ENCODE data around the gene MT1F. TPM values are rescaled to one million over a fixed set of nuclear protein-coding genes. Genes with fewer than 3 reads are reported as not detected.

The MT1F gene
- total RNA-seq, 1 donor from 2014 or later: not detected

DNA sequence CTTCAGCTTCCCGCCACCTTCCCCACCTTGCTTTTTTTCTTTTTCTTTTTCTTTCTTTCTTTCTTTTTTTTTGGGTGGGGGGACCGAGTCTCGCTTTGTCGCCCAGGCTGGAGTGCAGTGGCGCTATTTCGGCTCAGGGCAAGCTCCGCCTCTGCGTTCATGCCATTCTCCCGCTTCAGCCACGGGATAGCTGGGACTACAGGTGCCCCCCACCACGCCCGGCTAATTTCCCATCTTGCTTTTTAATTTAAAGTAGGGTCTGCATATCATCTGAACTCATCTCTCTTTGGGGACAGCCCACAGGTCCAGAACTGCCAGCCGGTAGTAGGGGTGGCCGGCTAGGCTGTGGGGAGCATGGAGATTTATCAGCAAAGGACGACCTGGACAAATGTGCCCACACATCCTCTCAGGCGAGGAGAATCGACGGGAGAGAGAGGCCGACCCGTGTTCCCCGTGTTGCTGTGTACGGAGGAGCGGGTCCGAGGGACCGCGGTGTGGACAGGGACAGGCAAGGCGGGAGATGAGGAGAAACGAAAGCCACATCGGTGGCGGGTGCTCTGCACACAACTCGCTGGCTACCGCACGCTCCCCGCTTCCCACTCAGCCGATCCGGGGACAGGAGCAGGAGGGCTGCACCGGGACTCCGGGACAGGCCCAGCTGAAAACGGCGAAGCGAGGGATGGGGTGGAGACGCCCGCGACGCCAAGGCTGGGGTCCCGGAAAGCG lies 22.9 kb upstream of the MT1F start:
- H3K36me3 ChIP-seq: no peaks in the 10 kb centered on the region

DNA sequence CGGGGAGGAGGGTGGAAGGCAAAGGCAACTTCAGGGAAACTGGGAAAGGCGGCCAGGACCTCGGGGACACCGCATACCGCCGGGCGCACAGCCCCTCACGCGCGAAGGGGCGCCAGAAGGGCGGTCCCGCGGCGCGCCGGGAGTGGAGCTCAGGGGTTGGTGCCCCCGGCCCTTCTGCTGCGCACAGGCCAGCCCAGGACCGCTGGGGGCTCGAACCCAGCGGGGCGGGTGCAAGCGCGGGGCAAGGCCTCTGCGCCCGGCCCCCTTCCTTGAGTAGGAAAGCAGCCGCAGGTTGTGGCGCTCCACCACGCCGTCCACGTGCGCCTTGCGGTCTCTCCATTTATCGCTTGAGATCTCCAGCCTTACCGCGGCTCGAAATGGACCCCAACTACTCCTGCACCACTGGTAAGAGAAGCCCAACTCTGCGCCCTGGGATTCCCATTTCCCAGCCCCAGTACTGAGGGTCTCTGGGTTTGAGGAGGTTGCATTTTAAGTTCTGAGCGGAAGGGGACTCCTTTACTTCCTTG lies 22.3 kb upstream of the MT1F start:
- Mint-ChIP-seq H3K36me3 (no peaks in the 10 kb centered on the region), H3K9me3 (peaks cover 3% of the 10 kb centered on the region), H3K27ac (no peak overlapping the region), H3K4me1 (peaks cover 17% of the 10 kb centered on the region), H3K27me3 (ENCODE audit: insufficient read depth, low read depth) (peaks cover 92% of the 10 kb centered on the region), H3K4me3 (no peak overlapping the region)
- H3K9me3 ChIP-seq (ENCODE audit: low read depth): no peaks in the 10 kb centered on the region
- peaks cover 69% of the 10 kb centered on the region for H4K20me1 ChIP-seq (ENCODE audit: low read depth)
- peak overlapping the region; percentile 19 for H3K4me3 ChIP-seq
- peak; percentile 95 for TF ChIP-seq EZH2phosphoT487 (IDR thresholded peaks at IDR 0.05)
- TF ChIP-seq, protein P1, sequence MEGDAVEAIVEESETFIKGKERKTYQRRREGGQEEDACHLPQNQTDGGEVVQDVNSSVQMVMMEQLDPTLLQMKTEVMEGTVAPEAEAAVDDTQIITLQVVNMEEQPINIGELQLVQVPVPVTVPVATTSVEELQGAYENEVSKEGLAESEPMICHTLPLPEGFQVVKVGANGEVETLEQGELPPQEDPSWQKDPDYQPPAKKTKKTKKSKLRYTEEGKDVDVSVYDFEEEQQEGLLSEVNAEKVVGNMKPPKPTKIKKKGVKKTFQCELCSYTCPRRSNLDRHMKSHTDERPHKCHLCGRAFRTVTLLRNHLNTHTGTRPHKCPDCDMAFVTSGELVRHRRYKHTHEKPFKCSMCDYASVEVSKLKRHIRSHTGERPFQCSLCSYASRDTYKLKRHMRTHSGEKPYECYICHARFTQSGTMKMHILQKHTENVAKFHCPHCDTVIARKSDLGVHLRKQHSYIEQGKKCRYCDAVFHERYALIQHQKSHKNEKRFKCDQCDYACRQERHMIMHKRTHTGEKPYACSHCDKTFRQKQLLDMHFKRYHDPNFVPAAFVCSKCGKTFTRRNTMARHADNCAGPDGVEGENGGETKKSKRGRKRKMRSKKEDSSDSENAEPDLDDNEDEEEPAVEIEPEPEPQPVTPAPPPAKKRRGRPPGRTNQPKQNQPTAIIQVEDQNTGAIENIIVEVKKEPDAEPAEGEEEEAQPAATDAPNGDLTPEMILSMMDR (IDR thresholded peaks at IDR 0.05): no peak
- peak; percentile 99 for TF ChIP-seq EZH2 (IDR thresholded peaks at IDR 0.05)
- peak overlapping the region; percentile 65 for H3K4me2 ChIP-seq
- no peak for DNase-seq (ENCODE audit: low spot score)
- H3F3A ChIP-seq (ENCODE audit: low read depth): no peaks in the 10 kb centered on the region
- no peak overlapping the region for H3K9ac ChIP-seq
- H3K79me2 ChIP-seq (ENCODE audit: low read depth): no peaks in the 10 kb centered on the region
- H2AFZ ChIP-seq (replicated peaks): peak overlapping the region; percentile 17
- peaks cover 100% of the 10 kb centered on the region for H3K27me3 ChIP-seq
- no peak overlapping the region for H3K27ac ChIP-seq
- peaks cover 16% of the 10 kb centered on the region for H3K4me1 ChIP-seq
- H3K36me3 ChIP-seq: no peaks in the 10 kb centered on the region

More for the DNA sequence above, 22.9 kb upstream of the MT1F start:
- H3K4me1 ChIP-seq: peaks cover 16% of the 10 kb centered on the region
- no peaks in the 10 kb centered on the region for H3F3A ChIP-seq (ENCODE audit: low read depth)
- peak overlapping the region; percentile 54 for H3K4me3 Mint-ChIP-seq
- peaks cover 100% of the 10 kb centered on the region for H3K27me3 ChIP-seq
- peaks cover 16% of the 10 kb centered on the region for H3K4me1 Mint-ChIP-seq
- H3K9me3 Mint-ChIP-seq: peaks cover 3% of the 10 kb centered on the region
- peak; percentile 42 for DNase-seq (ENCODE audit: low spot score)
- peaks cover 69% of the 10 kb centered on the region for H4K20me1 ChIP-seq (ENCODE audit: low read depth)
- H3K9me3 ChIP-seq (ENCODE audit: low read depth): no peaks in the 10 kb centered on the region
- peaks cover 92% of the 10 kb centered on the region for H3K27me3 Mint-ChIP-seq (ENCODE audit: insufficient read depth, low read depth)
- peak overlapping the region; percentile 19 for H3K4me3 ChIP-seq
- TF ChIP-seq EZH2phosphoT487 (IDR thresholded peaks at IDR 0.05): peak; percentile 99
- TF ChIP-seq EZH2 (IDR thresholded peaks at IDR 0.05): peak; percentile 100
- TF ChIP-seq, protein P1 (IDR thresholded peaks at IDR 0.05): no peak
- H3K27ac Mint-ChIP-seq: no peak overlapping the region
- H3K27ac ChIP-seq: no peak overlapping the region
- H3K4me2 ChIP-seq: peak overlapping the region; percentile 65
- H3K36me3 Mint-ChIP-seq: no peaks in the 10 kb centered on the region
- H3K79me2 ChIP-seq (ENCODE audit: low read depth): no peaks in the 10 kb centered on the region
- H2AFZ ChIP-seq (replicated peaks): peak overlapping the region; percentile 17
- no peak overlapping the region for H3K9ac ChIP-seq

DNA sequence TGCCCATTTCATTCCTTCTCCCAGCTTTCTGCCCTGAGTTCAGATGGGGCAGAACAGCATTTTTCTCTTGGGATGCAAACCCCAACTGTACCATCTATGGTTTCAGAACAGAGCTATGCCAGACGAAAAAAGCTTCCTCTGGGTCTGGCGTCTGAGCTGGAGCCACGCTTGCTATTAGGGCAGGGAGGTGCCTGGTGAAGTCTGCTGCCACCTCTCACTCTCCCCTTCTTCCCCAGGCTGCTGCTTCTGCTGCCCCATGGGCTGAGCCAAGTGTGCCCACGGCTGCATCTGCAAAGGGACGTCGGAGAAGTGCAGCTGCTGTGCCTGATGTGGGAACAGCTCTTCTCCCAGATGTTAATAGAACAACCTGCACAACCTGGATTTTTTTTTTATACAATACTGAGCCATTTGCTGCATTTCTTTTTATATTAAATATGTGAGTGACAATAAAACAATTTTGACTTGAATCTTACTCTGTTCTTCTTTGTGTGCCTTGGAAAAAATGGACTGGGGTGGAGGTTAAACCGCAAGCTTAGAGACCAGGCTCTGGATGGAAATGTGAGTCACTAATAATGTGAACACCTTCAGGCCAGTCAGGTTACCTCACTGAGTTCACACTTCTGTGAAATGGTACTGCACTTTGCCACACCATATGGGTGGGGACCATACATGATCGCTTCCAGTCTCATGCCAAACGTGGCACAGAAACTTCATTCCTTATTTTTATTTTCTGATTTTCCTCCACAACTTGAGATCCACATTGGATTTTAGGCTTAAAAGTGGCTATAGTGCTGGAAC lies 20.9 kb upstream of the MT1F start:
- Histone ChIP-seq H3K79me2 (ENCODE audit: low read depth) (no peaks in the 10 kb centered on the region), H3K36me3 (no peaks in the 10 kb centered on the region), H3F3A (ENCODE audit: low read depth) (no peaks in the 10 kb centered on the region), H3K4me2 (no peak overlapping the region), H3K9me3 (ENCODE audit: low read depth) (no peaks in the 10 kb centered on the region), H3K27ac (no peak overlapping the region), H3K4me3 (no peak overlapping the region), H3K4me1 (peaks cover 16% of the 10 kb centered on the region), H4K20me1 (ENCODE audit: low read depth) (peaks cover 59% of the 10 kb centered on the region), H2AFZ (replicated peaks) (no peak overlapping the region), H3K27me3 (peaks cover 100% of the 10 kb centered on the region), H3K9ac (no peak overlapping the region)
- DNase-seq (ENCODE audit: low spot score): no peak
- no peak for TF ChIP-seq EZH2 (IDR thresholded peaks at IDR 0.05)
- peak; percentile 33 for TF ChIP-seq EZH2phosphoT487 (IDR thresholded peaks at IDR 0.05)
- Mint-ChIP-seq H3K4me1 (peaks cover 17% of the 10 kb centered on the region), H3K4me3 (no peak overlapping the region), H3K9me3 (peaks cover 3% of the 10 kb centered on the region), H3K36me3 (no peaks in the 10 kb centered on the region), H3K27ac (no peak overlapping the region), H3K27me3 (ENCODE audit: insufficient read depth, low read depth) (peaks cover 91% of the 10 kb centered on the region)

All from neural progenitor cell (in vitro differentiated cells).